HG03575 (cell line): ENCODE data around the gene GAB2.

Experiments used
- ATAC-seq: cut with Tn5 transposase; IDR thresholded peaks from one replicate; pipeline ENCODE4 v1.9.1; 2021; ENCODE audit not compliant: unreplicated experiment, insufficient number of reproducible peaks, low FRiP score; ENCODE audit errors: extremely low read depth

GAB2 gene

GRCh38 chr11:78406568-78407196, 10.9 kb downstream of the GAB2 start:
- no peak for ATAC-seq

- ATAC-seq = no peak
Measured at GRCh38 chr11:78405805-78406204, 11.8 kb downstream of the GAB2 start.

DNA sequence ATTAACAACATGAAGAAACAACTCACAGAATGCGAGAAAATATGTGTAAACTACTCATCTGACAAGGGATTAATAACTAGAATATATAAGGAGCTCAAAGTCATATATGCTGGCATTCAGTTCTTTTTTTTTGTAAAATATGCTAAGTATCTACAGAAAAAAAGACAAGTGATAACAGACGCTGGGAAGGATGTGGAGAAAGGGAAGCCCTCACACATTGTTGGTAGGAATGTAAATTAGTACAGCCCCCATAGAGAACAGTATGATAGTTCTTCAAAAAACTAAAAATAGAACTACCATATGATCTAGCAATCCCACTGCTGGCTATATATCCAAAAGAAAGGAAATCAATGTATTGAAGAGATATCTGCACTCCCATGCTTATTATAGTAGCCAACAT, 13.8 kb downstream of the GAB2 start:
- no peak for ATAC-seq

- no peak for ATAC-seq
Measured at GRCh38 chr11:78402847-78403246, 14.8 kb downstream of the GAB2 start.

GRCh38 chr11:78400702-78401101, 16.9 kb downstream of the GAB2 start:
- ATAC-seq = no peak

DNA sequence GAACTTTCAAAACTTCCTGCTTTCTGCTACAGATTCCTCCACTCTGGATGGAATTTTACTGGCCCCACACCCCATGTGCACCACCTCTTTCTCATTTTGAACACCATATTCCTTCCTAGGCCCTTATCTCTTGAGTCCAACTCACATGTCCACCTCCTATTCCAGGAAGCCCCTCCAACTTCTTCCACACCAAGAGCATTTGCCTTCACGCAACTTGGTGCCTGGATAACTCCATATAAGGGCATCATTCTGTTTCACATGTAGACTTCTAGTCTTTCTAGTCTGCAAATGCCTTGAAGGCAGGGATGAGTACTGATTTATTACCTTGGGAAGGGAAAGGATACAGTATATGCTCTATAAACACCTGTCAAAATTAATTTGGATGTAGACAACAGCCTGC, 17.5 kb downstream of the GAB2 start:
- no peak for ATAC-seq

GRCh38 chr11:78399136-78399535, 18.5 kb downstream of the GAB2 start:
- no peak for ATAC-seq

GRCh38 chr11:78398715-78399114, 18.9 kb downstream of the GAB2 start:
- ATAC-seq = no peak

GRCh38 chr11:78397398-78397797, 20.2 kb downstream of the GAB2 start:
- no peak for ATAC-seq

GRCh38 chr11:78395597-78395996, 22.0 kb downstream of the GAB2 start:
- no peak for ATAC-seq

DNA sequence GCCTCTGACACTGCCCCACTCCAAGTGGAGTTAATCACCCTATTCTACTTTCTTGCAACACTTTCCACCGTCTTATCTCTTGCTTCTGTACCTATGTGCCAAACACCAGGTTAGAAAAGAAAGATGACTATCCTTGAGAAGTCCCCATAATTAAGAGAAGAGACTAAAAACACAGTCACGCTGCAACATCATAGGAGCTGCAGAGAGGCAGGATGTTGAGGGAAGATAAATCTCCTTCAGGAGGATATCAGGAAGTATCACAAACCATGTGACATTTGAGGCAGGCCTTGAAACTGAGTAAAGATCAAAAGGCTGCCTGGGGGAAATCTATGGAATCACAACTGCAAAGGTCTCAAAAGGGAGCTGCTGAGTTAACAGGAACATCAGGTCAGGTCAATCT, 24.8 kb downstream of the GAB2 start:
- ATAC-seq = no peak

DNA sequence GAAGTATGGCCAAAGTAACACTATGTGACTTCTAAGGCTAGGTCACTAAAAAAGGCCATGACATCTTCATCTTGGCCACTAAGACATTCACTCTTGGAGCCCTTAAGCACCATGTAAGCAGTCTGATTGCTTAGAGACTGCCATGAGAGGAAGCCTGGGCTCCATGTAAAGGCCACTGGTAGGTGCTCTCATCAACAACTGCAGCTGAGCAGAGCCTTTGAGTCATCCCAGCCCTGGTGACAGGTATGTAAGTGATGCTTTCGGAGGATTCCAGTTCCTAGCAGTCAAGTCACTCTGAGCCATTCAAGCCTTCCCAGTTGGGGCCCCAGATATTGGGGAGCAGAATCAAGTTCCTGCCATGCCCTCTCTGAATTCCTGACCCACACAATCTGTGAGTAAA, 26.2 kb downstream of the GAB2 start:
- no peak for ATAC-seq

GRCh38 chr11:78390809-78391208, 26.8 kb downstream of the GAB2 start:
- no peak for ATAC-seq

DNA sequence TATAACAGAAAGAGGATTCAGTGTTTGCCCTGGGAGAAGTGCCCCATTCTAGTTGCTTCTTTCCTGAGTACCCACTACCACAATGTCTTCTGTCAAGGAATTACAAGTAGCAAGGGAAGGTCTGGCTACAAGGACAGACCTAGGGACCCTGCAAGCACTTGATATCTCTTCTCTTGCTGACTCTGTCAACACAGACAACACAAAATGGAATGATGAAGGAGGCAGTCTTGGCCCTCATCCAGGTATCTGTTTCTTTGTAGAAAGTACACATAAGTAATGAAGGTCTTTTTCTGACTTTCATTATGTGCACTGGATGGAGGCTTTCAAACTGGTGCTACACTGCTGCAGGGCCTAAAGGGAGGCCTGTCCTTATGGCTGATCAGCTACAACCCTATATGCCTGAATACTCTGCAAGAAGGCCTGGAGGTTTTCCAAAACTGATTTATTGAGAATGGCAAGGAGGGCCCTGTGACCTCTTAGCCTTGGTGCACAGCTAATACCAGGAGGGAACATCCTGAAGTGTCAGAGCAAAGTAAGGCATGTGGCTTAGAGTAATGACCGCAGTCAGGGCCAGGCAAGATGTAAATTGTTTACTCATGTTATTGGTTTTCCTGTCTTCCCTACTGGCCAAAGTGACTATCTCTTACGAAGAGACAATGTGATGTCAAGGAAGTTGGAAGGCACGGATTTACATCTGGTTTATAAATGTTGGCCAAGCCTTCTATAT, 31.2 kb downstream of the GAB2 start:
- no peak for ATAC-seq

DNA sequence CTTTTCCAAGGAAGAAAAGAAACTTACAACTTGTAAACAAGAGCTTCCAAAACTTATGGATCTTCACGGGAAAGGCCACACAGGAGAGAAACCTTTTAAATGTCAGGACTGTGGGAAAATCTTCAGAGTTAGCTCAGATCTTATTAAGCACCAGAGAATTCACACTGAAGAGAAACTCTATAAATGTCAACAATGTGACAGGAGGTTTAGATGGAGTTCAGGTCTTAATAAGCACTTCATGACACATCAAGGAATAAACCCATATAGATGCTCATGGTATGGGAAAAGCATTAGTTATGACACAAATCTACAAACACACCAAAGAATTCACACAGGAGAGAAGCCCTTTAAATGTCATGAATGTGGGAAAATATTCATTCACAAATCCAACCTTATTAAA, 32.4 kb downstream of the GAB2 start:
- ATAC-seq = no peak

- ATAC-seq = no peak
Measured at GRCh38 chr11:78384231-78384630, 33.4 kb downstream of the GAB2 start.

GRCh38 chr11:78381865-78382264, 35.8 kb downstream of the GAB2 start:
- ATAC-seq = no peak

DNA sequence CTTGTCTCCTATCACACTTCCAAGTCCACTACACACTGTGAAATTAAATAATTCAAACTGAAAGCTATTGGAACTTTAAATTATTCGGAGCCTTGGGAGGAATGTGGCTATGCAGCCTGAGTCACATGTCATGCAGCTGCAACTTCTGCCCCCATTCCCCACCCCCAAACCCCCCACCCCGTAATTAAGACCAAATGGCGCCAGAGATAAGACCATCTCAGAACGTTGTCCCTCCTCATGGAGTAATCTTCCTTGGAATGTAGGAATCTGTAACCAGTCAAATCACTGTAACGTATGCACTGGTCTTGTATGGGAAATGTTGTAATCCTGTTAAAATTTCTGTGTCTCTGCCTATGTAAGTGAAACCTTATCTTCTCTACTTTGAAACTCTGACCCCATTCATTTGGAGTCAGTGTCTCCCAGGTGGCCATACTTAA, 37.0 kb downstream of the GAB2 start:
- ATAC-seq = no peak

- no peak for ATAC-seq
Measured at GRCh38 chr11:78379039-78379670, 38.5 kb downstream of the GAB2 start.

GRCh38 chr11:78377625-78378418, 39.8 kb downstream of the GAB2 start:
- ATAC-seq = no peak
